HG03066 (cell line): ENCODE measurements around the gene RYK.

Experiments used
- ATAC-seq: cut with Tn5 transposase; IDR thresholded peaks from one replicate; pipeline ENCODE4 v1.9.1; 2021; ENCODE audit warnings: low read depth; ENCODE audit not compliant: unreplicated experiment

RYK gene

DNA sequence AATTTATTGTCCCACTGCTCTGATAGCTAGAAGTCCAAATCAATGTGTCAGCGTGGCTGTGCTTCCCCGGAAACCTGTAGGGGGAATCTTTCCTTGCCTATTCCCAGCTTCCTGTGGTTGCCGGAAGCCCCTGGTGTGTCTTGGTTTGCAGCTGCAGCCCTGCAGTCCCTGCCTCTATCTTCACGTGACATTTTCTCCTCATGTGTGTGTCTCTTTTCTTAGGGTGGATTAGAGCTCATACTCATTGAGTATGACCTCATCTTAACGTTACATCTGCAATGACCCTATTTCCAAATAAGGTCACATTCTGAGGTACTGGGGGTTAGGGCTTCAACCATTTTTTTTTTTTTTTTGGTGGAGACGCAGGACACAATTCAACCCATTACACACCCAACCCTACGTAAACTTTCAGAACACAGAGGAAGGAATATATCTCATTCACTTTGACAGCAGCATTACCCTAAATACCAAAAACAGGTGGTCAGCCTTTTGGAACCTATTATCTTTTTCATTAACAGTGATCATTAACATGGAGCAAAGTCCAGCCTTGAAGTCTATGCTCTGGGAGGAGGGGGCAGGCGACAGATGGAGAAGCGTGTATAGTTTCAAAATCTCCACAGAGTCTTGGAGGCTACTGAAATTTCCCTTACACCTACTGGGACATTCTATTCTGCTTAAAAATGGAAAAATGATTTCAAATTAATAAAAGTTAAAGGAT is 88.6 kb downstream of the RYK start:
- no peak for ATAC-seq

DNA sequence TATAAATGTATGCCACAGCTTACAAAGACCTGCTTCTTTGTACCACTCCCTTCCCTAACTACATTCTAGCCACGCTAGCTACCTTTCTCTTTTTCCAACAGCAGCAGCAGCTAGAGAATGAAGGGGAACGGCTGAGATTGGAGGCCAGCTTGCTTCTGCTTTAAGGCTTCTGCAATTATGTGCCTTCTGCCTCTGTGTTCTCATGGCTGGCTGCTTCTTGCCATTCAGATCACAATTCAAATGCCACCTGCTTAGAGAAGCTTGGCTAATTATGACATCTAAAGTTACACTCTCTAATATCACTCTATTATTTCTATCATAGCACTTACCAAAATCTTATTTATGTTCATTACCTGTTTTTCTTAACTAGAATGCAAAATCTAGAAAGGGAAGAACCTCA is 95.2 kb downstream of the RYK start:
- no peak for ATAC-seq

DNA sequence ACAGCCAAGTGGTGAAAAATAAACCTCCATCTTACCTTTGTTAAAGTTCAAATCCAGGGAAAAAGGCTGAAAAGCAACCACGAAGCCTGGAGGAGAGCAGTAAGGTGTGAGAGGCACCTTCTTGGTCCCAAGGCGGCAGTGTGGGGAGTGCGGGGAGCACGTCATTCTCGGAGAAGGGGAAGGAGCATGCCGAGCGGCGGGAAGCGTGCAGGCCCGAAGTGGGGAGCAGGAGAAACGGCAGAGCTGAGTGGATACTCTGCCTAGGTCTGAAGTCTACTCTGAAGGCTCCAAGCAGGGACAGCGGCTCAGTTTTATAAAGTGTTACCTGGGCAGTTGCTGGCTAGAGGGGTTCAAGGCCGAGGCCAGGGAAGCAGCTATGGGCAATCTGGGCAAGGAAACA is 96.9 kb downstream of the RYK start:
- no peak for ATAC-seq

- ATAC-seq: no peak
Measured at GRCh38 chr3:134150476-134150875, 100.2 kb downstream of the RYK start.

DNA sequence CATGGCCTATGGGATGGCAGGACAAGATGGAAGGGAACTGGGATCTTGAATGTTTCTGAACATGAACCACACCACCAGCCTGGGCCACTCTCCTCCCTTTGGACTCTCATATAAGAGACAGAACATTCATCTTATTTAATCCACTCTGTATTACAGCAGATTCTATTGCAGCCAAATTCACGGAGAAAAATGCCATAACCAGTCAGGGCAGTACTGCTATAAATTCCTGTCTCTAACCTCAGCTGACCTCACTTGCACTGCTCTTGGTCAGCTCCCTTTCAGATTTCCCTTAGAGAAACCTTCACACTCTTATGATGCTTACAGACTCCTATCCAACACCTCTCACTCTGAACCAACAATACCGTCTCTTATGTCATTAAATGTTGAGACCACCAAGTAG is 101.4 kb downstream of the RYK start:
- ATAC-seq: no peak

DNA sequence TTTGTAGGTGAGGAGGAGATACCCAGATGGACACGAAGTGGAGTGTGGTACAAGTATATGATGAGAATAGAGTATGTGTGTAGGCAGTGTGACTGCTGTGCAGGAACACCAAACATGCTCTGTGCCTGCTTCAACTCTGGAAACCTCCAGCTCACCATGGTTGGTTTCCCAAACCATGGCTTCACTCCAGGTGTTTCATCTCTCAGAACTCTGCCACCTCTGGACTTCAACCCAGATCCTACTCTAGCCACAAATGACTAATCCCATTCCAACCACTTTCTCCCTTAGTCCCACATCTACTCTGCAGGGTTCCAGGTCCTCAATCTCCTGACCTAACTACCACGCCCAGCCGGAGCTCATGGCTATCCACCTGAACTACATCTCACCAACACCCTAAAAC is 102.1 kb downstream of the RYK start:
- no peak for ATAC-seq

- no peak for ATAC-seq
Measured at GRCh38 chr3:134147411-134147810, 103.2 kb downstream of the RYK start.

DNA sequence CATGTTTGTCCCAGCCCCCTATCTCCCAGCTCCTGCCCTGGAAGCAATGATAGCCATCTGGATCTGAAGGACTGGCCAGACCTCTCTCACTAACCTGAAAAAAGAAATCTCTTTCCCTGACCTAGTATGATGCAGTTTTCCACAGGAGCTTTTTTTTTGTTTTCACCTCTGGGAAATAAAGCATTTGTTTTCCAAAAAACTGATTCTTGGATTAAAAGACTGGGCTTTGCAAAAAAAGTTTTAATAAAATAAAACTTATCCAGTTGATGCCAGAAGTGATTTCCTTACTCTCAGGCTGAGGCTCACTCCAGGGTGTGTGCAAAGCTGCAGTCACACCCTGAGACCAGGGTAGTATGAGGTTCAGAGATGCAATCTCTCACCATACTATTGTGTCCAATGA is 104.0 kb downstream of the RYK start:
- ATAC-seq: no peak

DNA sequence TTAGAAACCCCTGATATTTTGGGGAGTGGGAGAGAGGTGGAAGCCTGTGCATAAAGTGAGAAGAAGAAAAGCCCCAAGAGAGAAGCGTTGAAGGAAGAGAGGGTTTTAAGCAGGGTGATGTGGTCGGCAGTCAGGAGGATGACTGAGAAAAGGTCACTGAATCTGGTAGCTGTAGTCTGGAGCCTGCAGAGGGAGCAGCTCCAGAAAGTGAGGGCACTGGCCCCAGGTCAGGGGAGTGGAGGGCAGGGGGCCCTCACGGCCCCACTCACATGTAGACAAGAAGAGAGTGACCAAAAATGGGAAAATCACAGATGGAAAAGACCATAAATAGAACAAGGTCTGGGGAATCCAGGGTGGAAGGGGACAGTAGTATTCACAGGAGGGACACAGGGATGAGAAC is 105.5 kb downstream of the RYK start:
- ATAC-seq: no peak

DNA sequence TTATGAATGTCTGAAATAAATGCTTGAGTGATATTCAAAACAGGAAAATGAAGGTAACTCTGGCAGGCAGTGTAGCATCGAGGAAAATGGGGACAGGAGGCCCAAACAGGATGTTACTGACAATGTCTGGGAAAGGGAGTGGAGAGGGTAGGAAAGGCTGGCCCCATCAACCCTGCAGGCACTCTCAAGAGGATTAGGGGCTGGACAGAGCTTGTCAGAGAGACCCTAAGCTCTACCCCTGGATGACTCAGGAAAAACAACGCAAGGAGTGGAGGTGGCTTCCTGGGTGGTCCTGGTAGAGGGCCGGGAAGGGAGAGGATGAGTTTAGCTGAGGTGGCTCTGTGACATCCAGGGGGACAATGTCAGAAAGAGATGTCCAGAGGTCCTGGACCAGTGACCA is 106.0 kb downstream of the RYK start:
- no peak for ATAC-seq

DNA sequence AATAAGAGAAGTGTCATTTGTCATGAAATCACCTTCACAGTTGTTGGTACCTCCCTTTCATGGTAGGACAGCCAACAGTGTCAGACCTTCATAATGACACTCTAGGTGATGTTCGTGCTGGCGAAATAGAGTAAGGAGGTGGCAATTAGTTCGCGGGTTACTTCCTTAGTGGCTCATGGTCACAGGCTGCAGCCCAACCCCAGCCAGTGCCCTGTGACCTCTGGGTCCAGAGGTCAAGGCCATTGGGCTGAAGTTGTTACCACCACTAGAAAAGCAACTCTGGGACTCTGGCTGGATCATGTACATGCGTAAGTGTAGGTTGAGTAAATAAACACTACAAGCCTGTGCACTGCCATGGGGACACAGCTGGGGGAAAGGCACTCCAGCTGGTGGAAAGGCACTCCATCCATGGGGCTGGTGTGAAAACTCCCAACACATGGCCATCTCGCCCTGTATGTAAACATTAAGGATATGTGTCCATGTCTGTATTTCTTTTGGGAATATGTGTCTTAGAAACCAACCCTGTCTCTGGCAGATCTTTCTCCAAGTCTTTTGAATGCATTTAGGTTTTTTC is 106.7 kb downstream of the RYK start:
- no peak for ATAC-seq

GRCh38 chr3:134136604-134137003 is 114.1 kb downstream of the RYK start:
- ATAC-seq: no peak

DNA sequence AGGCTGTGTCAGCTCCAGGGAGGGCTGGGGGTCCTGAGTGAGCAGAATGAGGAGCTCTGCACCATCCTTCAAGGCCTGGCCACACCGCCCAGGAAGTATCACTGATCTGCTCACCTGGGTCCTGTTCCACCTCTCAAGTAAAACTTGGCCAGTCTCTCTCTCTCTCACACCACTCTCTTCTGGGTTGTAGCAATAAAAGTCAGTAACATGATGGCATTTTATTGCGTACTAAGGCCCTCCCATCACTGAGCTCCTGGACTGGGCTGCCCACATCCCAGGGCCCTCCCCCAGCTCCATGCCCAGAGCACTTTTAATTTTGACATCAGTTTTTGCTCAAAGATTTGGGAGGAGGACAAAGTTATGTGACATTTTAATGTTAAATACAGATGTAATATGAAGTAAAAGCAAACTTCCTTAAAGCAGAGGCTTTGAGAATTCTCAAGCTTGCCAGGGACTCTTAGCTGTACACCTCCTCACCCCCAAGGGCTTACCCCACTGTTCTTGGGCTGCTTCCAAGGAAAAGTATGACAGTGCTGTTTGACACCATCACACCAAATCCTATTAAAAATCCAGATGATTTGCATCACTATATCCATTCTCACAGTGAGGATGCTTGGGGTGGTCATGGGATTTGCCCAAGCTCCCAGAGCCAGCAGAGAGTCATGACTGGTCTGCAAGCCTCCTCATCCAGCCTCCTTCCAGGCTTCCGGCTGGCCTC is 115.8 kb downstream of the RYK start:
- ATAC-seq: no peak

DNA sequence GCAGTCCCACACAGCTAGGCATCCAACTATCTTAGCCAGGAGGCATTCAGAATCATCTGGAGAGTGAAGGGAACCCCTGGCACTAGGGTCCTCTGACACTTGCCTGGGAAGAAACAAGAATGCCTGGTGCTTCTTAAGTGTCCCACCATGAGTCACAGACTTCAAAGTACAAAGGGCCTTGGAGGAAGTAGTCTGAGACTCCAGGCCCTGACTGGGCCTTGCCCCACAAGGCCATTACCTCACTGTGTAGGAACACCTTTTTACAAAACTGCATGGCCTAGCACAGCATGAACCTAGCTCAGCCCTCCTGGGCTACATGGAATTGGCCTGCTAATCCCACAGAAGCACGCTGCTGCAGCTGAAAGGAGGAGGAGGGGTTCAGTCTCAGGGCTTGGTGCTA is 116.4 kb downstream of the RYK start:
- ATAC-seq: no peak

GRCh38 chr3:134132961-134133360 is 117.7 kb downstream of the RYK start:
- no peak for ATAC-seq

DNA sequence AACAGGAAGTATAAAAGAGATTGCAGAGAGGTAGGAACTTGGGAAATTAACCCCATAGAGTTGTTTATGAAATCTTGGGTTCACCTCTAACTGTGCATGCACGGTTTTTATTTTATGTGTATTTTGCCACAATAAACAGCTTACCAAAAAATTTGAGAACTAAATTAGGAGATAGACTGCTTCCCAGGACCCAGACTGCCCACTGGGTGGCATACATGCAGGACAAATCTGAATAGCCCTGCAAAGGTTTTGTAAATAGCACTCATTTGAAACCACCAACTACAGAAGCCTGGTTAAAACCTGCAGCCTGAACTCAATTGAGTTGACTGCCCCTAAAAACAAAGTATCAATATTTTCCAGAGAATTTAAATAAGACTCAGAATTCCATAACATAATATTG is 124.5 kb downstream of the RYK start:
- ATAC-seq: no peak

DNA sequence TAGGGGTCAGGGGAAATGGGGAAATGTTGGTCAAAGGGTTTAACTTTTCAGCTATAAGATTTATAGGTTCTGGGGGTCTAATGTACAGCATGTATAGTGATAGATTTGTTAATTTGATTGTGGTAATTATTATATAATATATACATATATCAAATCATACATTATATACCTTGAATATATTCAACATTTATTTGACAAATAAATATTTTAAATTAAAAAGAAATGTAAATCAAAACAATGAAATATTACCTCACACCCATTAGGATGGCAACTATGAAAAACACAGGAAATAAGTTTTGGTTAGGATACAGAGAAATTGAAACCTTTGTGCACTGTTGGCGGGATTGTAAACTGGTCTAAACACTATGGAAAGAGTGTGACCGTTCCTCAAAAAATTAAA is 135.9 kb downstream of the RYK start:
- no peak for ATAC-seq

DNA sequence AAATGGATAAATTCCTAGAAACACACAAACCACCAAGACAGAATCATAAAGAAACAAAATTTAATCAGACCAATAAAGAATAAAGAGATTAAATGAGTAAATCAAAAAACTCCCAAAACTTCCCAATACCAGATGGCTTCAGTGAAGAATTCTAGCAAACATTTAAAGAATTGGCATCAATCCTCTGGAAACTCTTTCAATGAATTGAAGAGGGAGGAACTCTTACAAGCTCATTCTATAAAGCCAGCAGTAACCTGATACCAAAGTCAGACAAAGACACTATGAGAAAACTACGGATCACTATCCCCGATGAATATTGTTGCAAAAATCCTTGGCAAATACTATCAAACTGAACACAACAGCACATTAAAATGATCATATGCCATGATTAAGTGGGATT is 139.0 kb downstream of the RYK start:
- no peak for ATAC-seq

DNA sequence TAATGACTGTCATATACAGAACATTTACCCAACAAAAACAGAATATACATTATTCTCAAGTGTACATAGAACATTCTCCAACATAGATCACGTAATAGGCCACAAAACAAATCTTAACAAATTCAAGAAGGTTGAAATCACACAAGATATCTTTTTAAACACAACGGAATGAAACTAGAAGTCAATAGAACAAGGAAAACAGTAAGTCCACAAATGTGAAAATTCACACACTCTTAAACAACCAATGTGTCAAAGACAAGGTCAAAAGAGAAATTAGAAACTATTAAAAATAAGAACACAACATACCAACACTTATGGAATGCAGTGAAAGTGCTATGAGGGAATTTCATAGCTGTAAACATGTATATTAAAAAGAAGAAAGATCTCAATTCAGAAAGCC is 139.7 kb downstream of the RYK start:
- no peak for ATAC-seq
